RCC 7860 (cell line): ENCODE data around the gene CHST5.
"Not testable (repeated sequence)": the region's sequence is repeated elsewhere in the genome, so short reads cannot be mapped to it uniquely, and the experiment has no call there.

Experiments
- DNase-seq: peaks from one replicate; pipeline ENCODE4 v3.0.0-alpha.2; 2015; ENCODE audit warnings: low spot score
- FAIRE-seq: peaks from 2 replicates; lab custom pipeline; 2012; peaks lifted over from hg19 to GRCh38; lab: Jason Lieb, UNC

The CHST5 gene

DNA sequence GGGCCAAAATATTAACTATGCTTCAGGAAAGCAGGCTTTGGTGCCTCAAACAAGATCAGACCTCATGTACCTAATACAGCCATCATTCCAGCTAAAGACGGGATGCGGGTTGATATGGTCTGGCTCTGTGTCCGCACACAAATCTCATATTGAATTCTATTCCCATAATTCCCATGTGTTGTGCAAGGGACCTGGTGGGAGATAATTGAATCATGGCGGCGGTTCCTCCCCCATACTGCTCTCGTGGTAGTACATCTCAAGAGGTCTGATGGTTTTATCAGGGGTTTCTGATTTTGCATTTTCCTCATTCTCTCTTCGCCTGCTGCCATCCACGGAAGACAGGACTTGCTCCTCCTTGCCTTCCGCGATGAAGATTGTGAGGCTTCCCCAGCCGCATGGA is 21.6 kb downstream of the CHST5 start:
- FAIRE-seq (no peak), DNase-seq (no peak)

DNA sequence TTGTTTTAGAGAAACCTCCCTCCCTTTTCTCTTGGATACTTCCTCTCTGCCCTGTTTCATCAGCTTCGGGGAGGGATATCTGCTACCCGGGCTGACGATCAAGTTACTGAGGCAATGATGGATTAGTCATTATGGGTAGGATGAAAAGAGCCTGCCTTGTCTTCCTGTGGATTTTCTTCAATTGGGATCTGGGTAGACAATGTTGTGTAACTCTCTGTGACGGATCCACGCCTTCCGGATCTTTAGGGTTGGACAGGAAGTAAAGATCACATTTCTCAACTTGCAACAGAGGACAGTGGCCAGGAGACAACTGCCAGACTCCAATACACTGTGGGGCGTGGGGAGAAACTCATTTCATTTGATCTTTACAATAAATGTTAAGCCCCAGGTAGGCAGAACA is 29.3 kb downstream of the CHST5 start:
- FAIRE-seq, result no peak
- peak; percentile 48 for DNase-seq

DNA sequence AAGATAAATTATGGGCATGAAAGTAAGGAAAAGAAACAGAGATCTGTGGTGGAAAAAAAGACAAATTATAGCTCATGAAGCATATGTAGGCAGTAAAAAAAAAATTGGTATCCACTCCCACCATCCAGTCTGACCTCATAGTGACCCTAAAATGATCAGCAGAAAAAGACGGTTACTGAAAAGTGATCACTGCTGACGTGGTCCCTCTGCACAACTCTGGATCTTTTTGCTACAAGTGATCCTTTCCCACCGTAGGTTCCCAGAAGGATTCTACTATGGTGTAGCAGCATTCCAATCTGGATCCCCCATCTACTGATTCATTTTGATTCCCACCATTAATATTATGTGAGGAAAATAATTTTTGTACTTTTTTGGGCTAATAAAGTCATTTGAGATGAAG is 29.8 kb downstream of the CHST5 start:
- DNase-seq, result no peak
- FAIRE-seq, result no peak

DNA sequence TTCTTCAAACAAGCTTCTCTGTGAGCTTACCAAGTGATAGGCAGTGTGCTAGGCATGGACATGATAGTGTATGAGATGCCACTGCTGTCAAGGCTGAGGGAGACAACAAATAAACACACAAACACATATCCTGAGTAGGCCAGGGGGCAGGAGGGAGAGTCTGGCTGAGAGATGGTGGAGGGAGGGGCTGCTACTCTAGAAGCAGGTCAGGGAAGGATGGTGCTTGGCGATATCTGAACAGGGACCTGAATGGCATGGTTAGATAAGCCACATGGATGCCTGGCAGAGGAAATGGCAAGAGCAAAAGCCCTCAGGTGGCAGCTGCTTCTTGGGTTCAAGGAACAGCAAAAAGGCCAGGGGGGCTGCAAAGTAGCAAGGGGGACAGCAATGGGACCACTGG is 32.1 kb downstream of the CHST5 start:
- no peak for FAIRE-seq

DNA sequence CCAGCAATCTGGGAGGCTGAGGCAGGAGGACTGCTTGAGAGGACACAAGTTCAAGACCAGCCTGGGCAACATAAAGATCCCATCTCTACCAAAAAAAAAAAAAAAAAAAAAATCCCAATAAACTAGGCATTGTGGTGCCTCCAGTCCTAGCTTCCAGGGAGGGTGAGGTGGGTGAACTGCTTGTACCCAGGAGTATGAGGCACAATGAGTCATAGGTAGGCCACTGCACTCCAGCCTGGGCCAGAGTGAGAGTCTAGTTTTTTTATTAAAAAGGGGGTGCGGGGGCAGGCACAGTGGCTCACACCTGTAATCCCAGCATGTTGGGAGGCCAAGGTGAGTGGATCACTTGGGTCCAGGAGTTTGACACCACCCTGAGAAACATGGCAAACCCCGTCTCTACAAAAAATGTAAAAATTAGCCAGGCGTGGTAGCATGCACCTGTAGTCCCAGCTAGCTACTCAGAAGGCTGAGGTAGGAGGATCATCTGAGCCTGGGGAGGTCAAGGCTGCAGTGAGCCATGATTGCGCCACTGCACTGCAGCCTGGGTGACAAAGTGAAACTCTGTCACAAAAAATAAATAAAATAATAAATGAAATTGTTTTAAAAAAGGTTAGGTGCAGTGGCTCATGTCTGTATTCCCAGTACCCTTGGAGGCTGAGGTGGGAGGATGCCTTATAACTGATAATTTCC is 32.8 kb downstream of the CHST5 start:
- FAIRE-seq, result no peak
- DNase-seq, result no peak

More for the DNA sequence above, 32.1 kb downstream of the CHST5 start:
- no peak for DNase-seq

DNA sequence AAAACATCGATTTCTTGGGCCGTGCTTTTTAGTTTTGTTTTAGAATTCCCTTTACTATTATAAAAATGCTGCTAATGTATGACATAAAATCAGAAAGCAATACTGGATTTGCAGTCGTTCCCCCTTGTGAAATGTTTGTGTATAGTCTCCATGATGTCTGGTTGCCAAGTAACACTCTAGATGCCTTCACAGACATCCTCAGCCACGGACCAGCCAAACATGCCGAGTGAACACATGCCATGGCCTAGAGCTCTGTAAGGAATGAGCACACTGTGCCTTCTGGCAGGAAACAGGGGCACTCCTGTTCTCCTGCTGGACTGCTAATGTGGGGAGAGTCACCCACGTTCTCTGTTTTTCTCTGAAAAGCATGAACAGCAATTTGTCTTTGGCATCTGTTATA is 34.1 kb downstream of the CHST5 start:
- not testable (repeated sequence) for DNase-seq, FAIRE-seq

DNA sequence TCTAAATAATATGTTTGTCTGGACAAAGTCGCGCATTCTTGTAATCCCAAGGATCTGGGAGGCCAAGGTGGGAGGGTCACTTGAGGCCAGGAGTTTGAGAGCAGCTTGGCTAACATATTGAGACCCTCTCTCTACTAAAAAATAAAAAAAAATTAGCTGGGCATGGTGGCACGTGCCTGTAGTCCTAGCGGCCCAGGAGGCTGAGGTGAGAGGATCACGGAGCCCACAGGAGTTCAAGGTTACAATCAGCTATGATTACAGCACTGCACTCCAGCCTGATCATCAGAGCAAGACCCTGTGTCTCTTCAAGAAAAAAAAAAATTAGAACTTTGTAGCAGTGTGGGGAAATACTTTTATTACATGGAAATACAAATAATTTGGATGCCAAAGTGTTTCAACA is 34.5 kb downstream of the CHST5 start:
- DNase-seq (no peak), FAIRE-seq (no peak)

DNA sequence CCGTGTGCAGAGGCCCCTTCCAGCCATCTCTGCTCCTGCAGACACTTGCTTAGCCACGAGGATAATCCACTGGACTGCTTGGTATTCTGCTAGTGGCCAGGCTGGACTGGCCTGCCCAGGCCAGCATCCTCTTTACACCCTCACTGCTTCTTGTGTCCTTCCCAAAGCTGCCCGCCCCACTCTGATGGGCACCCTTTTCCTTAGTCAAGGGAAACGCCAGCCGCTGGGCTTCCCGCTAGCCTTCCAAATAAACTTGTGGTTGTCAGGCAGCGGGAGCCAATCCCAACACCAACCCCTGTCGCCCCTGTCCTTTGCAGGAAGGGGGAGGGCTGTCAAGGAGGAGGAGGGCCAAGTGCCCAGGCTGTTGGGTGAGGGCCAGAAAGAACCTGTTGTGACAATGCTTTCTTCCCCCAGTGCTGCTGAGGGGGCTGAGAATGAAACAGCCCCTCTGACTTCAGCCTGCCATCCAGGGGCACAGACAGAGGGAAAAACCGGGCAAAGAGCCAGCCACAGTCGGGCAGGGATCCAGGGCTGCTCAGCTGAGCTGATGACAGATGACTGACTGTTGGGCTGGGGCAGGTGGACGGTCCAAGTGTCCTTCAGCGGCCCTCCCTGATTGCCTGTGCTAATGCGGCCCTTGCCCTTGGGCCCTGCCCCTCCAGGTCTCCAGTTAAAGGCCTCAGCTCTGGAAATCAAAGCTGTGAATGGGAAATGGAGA is 37.1 kb downstream of the CHST5 start:
- not testable (repeated sequence) for DNase-seq, FAIRE-seq

DNA sequence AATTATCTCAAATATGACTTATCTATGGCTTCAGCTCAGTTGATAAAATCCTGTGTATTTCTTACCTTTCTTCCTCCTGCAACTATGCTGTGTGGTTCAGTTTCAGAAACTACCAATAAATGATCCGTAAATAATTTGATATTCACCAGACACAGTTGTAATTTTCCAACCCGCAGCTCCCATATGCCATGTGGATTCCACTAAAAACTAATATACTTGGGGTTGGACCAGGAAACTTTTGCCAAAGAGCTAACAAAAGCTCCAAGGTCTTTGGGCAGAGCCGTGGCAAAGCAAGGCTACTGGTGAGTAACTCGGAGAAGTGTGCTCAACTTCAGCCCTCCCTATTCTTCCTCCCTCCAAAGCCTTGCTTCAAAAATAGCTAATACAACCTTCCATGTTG is 38.4 kb downstream of the CHST5 start:
- DNase-seq (no peak), FAIRE-seq (no peak)

DNA sequence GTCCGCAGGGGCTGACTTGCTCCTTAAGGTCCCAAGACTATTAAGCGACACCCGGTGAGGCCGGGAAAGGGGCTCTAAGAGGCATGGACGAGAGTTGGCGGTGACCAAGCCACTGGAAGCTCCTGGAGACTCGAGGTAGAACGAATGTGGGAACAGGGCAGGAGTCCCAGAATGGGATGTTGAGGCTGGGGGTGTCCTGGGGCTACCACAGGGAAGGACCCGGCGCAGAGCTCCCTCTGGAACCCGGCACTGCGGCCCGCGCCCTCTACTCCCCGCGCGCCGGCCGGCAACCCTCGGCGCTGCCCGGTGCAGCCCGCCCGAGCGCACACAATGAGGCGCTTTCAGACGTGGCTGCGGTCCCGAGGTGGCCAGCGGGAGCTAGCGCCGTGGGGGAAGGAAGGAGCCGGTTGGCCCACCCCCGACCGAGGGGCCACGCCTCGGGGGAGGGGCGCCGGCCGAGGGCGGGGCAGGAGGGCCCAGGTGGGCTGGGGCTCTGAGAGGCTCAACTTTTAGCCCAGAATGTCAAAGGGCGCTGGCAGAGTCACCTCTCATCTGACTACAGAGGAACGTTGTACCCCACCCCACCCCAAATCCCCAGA is 40.7 kb downstream of the CHST5 start, which contains the start of gene CHST6:
Gene CHST6, minus strand, starts transcription at position 366 of the 599 bp plus-strand sequence. CDS start 15,613 bp downstream, outside the sequence.
- DNase-seq, result no peak
- no peak for FAIRE-seq

DNA sequence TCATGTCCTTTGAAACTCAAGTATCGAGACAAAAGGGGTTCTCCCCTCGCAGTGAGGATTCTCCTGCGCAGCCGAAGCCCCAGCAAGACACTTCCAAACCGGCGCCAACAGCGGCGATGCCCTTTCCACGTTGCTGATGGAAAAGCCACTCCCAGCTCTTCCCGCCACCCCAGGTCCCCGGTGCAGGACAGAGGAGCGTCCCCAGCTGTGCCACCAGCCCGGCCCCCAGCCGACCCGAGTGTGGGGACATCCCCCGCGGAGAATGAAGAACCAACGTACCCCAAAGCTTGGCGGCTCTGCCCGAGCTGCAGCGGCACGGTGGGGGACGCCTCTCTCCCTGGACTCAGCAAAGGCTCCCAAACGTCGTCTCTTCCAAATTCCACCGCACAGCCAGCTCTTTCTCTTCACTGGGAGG is 41.2 kb downstream of the CHST5 start:
- no peak for DNase-seq
- FAIRE-seq, result no peak

DNA sequence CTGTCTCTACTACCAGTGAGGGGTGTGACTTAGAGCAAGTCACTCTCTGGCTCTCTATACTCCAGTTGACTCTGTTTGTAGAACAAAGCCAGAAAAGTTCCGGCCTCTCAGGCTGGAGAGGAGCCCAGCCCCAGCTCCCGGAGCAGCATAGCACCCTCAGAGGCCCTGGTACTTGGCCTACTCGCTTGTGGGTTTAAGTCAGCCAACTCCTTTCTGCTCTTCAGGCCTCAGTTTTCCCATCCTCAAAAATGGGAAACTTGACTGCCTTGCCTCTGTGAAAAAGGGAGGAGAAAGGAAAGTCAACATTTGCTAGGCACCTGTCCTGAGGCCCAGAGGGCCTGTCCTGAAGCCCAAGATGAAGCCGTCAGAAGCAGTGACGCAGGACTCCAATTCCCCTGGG is 41.7 kb downstream of the CHST5 start:
- no peak for DNase-seq
- no peak for FAIRE-seq

DNA sequence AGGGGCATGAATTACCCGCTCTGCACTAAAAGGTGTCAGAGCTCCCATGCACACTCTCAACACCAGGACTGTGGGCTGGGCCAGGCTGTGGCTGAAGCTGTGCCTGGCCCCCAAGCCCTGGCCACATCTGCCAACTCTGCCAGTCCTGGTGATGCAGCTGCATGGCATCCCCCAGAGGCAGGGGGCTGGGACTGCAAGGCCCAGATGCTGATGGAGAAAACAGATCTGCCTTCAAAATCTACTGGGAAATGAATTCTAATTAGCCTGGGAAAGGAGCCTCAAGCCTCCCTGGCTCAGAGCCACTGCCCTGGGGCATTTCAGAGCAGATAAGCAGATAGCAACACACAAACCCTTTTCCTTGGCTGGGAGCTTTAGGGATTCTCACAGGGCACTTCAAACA is 44.0 kb downstream of the CHST5 start:
- DNase-seq (no peak), FAIRE-seq (no peak)

DNA sequence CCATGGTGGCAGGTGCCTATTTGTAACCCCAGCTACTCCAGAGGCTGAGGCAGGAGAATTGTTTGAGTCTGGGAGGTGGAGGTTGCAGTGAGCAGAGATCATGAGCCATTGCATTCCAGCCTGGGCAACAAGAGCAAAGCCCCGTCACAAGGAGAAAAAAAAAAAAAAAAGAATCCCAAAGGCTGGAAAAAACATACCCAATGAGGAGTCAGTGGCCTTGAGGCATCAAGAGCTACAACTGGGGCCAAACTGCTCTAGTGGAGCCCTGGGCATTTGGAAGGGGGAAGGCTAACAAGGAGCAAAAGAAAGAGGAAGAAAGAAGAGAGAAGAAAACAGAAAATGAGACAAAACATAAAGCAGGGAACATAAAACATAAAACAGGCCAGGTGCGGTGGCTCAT is 47.6 kb downstream of the CHST5 start:
- FAIRE-seq, result no peak
- DNase-seq, result no peak

DNA sequence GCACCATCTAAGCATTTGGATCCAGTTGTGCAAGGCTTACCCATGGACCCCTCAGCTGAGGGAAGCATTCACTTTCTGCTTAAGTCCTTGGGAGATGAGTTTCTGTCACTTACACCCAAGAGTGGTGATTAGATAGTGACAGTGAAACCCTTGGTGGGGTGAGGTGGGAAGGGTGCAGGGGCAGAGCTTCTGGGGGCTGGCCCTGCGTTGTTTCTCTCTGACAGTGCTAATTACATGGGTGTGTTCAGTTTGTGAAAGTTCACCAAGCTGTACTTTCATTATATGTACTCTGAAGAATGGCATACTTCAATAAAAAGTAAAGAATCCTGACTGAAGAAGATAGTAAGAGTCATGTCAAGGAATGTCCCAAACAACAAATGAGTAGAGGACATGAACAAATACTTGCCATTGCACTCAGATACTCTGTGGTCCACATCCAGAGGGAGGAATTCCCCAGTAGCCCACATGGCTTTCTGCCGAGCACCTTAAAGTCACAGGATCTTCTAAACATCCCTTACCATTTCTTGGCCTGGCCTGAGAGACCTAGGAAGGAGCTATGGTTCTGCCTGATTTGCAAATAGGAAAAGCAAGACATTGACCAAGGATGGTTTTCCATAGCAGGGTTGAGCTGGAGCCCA is 49.1 kb downstream of the CHST5 start:
- DNase-seq, result no peak
- FAIRE-seq, result no peak

DNA sequence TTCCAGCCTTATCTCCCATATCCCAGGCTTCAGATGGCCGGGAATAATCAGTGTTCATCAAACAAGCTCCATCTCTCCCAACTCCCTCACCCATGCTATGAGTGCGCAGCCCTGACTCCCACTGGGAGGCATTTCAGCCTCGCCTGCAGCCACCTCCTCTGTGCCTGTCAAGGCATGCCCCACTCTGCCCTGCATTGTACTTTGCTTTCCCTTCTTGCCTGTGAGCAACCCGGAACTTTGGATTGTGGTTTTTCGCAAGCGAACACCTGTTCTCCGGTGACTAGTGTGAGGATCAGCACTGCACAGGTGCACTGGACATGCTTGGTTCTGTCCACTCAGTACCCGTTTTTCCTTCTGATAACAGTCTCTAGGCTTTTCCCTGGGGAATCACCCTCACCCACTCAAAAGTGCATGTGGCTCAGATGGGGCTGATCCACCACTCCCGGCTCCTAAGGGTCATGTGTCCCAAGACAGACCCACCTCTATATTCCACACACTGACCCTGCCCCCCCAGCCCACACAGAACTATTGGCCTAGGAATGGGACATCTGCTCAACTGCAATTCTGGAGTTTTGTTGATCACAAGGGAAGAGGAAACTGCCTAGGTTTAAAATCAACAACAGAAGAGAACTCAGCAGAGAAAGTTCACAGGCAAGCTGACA is 49.8 kb downstream of the CHST5 start:
- FAIRE-seq (no peak), DNase-seq (no peak)

DNA sequence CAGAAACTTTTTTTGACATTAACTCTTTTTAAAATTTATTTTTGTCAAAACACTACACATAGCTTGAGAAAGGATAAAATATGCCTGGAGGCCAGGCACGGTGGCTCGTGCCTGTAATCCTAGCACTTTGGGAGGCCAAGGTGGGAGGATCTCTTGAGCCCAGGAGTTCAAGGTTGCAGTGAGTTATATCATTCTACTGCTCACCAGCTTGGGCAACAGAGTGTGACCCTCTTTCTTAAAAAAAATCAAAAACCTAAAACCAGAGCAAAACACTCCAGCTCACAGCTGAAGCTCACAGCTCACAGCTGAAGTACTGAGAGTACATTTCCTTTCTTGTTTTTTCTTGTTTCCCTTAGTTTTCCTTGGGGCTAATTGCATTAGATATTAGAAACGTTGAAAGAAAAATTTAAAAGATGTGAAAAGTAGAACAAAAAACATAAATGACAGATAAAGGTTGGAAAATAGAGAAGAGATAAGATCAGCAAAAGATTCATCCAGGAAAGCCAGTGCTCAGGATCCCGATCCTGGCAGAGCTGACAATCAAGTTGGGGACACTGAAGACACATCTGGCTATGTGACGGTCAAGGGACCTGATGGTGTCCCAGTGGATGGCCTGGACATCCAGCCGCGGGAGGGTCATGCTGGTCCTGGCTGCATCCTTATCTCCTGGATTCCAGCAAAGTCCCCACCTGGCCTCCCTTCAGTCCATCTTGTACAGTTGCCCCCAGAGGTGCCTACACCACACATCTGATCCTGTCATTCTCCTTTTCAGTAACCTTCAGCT is 50.5 kb downstream of the CHST5 start:
- DNase-seq (no peak), FAIRE-seq (no peak)

DNA sequence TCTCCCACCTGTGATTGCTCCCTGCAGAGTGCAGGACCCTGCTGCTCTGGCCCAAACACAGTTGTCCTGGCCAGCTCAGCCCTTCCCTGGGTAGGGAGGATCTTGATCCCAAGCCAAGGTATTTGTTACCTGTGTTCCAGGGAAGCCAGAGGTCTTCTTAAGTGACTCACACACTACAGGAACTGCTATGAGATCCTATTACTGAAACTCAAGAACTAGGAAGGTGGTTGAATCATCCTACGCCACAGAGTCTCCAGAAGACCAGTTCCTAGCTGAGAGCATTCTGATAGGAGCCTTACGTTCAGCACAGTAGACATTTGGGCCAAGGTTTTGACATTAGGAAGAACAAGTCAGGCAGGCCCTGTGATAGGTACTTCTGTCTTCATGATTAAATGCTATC is 52.7 kb downstream of the CHST5 start:
- peak; percentile 47 for DNase-seq
- no peak for FAIRE-seq

DNA sequence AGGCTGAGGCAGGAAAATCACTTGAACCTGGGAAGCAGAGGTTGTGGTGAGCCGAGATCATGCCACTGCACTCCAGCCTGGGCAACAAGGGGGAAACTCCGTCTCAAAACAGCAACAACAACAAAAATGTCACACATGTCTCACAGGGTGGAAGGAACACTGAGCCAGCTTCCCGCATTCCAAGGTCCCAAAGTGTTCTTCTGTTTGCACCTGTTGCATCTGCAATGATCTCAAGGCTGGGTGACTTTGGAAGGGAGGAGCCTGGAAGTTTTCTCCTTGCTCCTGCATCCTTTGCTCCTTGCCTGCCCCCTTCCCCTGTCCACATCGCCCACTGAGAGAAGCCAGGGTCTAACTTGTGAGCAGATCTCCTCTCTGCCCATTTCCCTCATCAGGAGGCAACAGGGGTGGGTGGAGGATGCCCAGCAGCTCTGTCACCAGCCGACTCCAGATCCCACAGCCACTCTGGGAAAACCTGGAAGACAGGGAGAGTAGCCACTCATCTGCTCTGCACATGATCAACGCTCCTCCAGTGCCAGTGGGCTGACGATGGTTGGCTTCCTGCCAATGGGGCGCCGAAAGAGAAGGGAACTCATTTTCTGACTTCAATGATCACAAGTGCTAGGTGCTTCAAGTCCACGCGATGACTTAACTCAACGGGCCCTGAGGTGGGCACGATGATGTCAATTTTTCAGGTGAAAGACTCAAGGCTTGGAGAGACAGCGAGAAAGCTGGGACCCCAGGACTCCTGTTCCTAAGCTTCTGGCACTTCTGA is 53.3 kb downstream of the CHST5 start:
- no peak for DNase-seq
- FAIRE-seq, result no peak

DNA sequence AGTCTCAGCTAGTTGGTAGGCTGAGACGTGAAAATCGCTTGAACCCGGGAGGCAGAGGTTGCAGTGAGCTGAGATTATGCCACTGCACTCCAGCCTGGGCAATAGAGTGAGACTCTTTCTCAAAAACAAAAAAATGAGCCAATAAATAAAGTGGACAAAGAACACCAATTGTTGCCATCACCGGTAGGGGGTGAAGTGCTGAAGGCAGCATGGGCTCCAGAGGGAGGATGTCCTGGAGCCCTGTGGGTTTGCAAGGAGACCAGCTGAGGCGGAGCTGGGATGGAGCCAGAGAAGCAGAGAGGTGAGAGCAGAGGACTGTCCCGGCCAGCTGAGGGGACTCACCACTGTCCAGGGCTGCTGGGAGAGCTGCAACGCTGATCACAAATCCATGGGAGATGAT is 54.4 kb downstream of the CHST5 start:
- FAIRE-seq (no peak), DNase-seq (no peak)
